Activated naive CD4-positive, alpha-beta T cell treated with Interleukin-2 at 50 U/mL for 16 hours (primary cell): Measurements from ENCODE around the gene CDK11A.

Experiments used
- DNase-seq: peaks from one replicate; pipeline ENCODE4 v3.0.0-alpha.2; 2020

Gene CDK11A

DNA sequence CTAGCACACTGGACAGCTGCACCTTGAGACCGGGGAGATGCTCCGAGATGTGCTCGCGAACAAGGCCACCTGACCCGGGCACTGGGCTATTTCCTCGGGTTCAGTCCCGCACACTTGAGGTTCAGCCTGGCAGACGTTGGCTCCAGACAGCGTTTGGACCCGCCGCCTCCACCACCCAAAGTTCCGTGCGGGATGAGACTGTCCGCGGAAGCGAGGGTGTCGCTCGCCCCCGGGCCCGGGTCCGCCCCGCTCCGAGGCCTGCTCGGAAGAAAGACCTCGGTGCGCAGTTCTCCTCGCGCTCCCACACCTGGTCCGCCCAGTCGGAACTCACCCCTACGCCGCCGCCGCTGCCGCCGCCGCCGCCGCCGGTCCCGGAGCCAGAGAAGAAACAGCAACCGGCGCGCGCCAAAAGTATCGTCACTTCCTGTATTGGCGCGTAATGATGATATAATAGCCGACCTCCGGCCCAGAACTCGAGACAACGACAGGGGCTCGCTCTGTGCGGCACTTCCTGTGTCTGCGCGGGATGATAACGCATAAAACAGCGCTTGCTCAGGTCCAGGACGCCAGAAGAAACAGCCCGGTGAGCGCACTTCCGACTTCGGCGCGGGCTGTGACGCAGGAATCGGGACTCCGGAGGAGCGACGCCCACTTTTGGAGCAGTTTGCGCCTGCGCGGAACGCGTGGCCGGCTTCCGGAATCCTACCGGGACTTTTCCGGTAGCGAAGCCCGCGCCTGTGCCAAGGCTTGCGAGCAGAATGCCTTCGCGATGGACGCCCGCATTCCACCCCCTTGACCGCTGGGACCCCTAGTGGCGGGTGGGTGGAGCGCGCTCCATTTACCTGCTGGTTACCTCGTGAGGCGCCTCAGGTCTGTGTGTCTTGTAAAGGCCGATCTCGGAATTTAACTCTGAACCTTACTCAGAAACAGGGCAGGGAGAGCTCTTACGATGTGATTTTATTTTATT is 65.3 kb downstream of the CDK11A start, which contains the start of gene CDK11B:
Gene CDK11B, minus strand, starts transcription at position 422 of the 967 bp plus-strand sequence. CDS start 1,519 bp downstream, outside the sequence.
- peak; percentile 100 for DNase-seq
